GOT3 (cell line): ENCODE data around the gene MFRP.

Source experiments
- DNase-seq: peaks from one replicate; lab custom pipeline; 2025; ENCODE audit warnings: mixed read lengths; lab: John Stamatoyannopoulos, UW

MFRP gene

GRCh38 chr11:119359365-119360214, 13.1 kb upstream of the MFRP start:
- DNase-seq, result no peak

- DNase-seq, result no peak
Measured at GRCh38 chr11:119357074-119357473, 10.6 kb upstream of the MFRP start.

- DNase-seq, result no peak
Measured at GRCh38 chr11:119356349-119357031, 10.0 kb upstream of the MFRP start.

GRCh38 chr11:119355091-119355843, 8.8 kb upstream of the MFRP start:
- no peak for DNase-seq

GRCh38 chr11:119352857-119353260, 6.4 kb upstream of the MFRP start:
- DNase-seq, result no peak

- no peak for DNase-seq
Measured at GRCh38 chr11:119351232-119351631, 4.7 kb upstream of the MFRP start.

- DNase-seq, result no peak
Measured at GRCh38 chr11:119350302-119350701, 3.8 kb upstream of the MFRP start.

- no peak for DNase-seq
Measured at GRCh38 chr11:119347940-119348605, 1.6 kb upstream of the MFRP start.

GRCh38 chr11:119347242-119347641, 737 bp upstream of the MFRP start:
- DNase-seq, result no peak

- DNase-seq, result no peak
Measured at GRCh38 chr11:119345685-119346084, 820 bp downstream of the MFRP start.

- no peak for DNase-seq
Measured at GRCh38 chr11:119344291-119345010, 2.1 kb downstream of the MFRP start.

GRCh38 chr11:119343726-119344125, 2.8 kb downstream of the MFRP start:
- no peak for DNase-seq

- no peak for DNase-seq
Measured at GRCh38 chr11:119342362-119343130, 4.0 kb downstream of the MFRP start.

- no peak for DNase-seq
Measured at GRCh38 chr11:119342023-119342300, 4.5 kb downstream of the MFRP start.

- no peak for DNase-seq
Measured at GRCh38 chr11:119341222-119342022, 5.1 kb downstream of the MFRP start.

- no peak for DNase-seq
Measured at GRCh38 chr11:119340335-119341221, 5.9 kb downstream of the MFRP start, which contains the start of gene C1QTNF5. C1QTNF5 (minus strand) TSS chr11:119340883; CDS start chr11:119340397, 486 bp downstream.

- DNase-seq, result no peak
Measured at GRCh38 chr11:119339589-119340334, 6.7 kb downstream of the MFRP start.

GRCh38 chr11:119338965-119339588, 7.4 kb downstream of the MFRP start:
- no peak for DNase-seq
